Measurements from ENCODE around the gene SLIT3.

SLIT3 gene

GRCh38 chr5:168936511-168936910 is 364.4 kb downstream of the SLIT3 start:
- H3K4me1 ChIP-seq (ENCODE audit: control insufficient read depth, insufficient read depth, low read length) = peaks cover 4% of the 10 kb centered on the region
- H3K27me3 ChIP-seq (ENCODE audit: control insufficient read depth, insufficient read depth, low read length) = no peaks in the 10 kb centered on the region
- H3K36me3 ChIP-seq (ENCODE audit: control insufficient read depth, insufficient read depth, low read length) = no peaks in the 10 kb centered on the region

GRCh38 chr5:168935183-168935582 is 365.8 kb downstream of the SLIT3 start:
- H3K9me3 ChIP-seq (ENCODE audit: control insufficient read depth, insufficient read depth, low read length) = no peaks in the 10 kb centered on the region
- peaks cover 4% of the 10 kb centered on the region for H3K4me1 ChIP-seq (ENCODE audit: control insufficient read depth, insufficient read depth, low read length)
- no peak overlapping the region for H3K4me3 ChIP-seq (ENCODE audit: low read depth, low read length)
- H3K27me3 ChIP-seq (ENCODE audit: control insufficient read depth, insufficient read depth, low read length) = no peaks in the 10 kb centered on the region
- H3K36me3 ChIP-seq (ENCODE audit: control insufficient read depth, insufficient read depth, low read length) = no peaks in the 10 kb centered on the region
- no peak overlapping the region for H3K9ac ChIP-seq (ENCODE audit: low read depth, low read length)

More at GRCh38 chr5:168936511-168936910, 364.4 kb downstream of the SLIT3 start:
- no peaks in the 10 kb centered on the region for H3K9me3 ChIP-seq (ENCODE audit: control insufficient read depth, insufficient read depth, low read length)
- H3K9ac ChIP-seq (ENCODE audit: low read depth, low read length) = no peak overlapping the region
- H3K4me3 ChIP-seq (ENCODE audit: low read depth, low read length) = no peak overlapping the region

GRCh38 chr5:168934169-168934568 is 366.8 kb downstream of the SLIT3 start:
- H3K27me3 ChIP-seq (ENCODE audit: control insufficient read depth, insufficient read depth, low read length) = no peaks in the 10 kb centered on the region
- H3K4me1 ChIP-seq (ENCODE audit: control insufficient read depth, insufficient read depth, low read length) = peaks cover 4% of the 10 kb centered on the region
- H3K4me3 ChIP-seq (ENCODE audit: low read depth, low read length) = no peak overlapping the region
- no peak overlapping the region for H3K9ac ChIP-seq (ENCODE audit: low read depth, low read length)
- H3K36me3 ChIP-seq (ENCODE audit: control insufficient read depth, insufficient read depth, low read length) = no peaks in the 10 kb centered on the region
- H3K9me3 ChIP-seq (ENCODE audit: control insufficient read depth, insufficient read depth, low read length) = no peaks in the 10 kb centered on the region

- H3K9ac ChIP-seq (ENCODE audit: low read depth, low read length) = no peak overlapping the region
- H3K27me3 ChIP-seq (ENCODE audit: control insufficient read depth, insufficient read depth, low read length) = no peaks in the 10 kb centered on the region
- no peaks in the 10 kb centered on the region for H3K9me3 ChIP-seq (ENCODE audit: control insufficient read depth, insufficient read depth, low read length)
- H3K4me3 ChIP-seq (ENCODE audit: low read depth, low read length) = no peak overlapping the region
- H3K36me3 ChIP-seq (ENCODE audit: control insufficient read depth, insufficient read depth, low read length) = no peaks in the 10 kb centered on the region
- H3K4me1 ChIP-seq (ENCODE audit: control insufficient read depth, insufficient read depth, low read length) = peaks cover 4% of the 10 kb centered on the region
These were observed 368.3 kb downstream of the SLIT3 start for GRCh38 chr5:168932400-168933189.

GRCh38 chr5:168931638-168932345 is 369.1 kb downstream of the SLIT3 start:
- H3K27me3 ChIP-seq (ENCODE audit: control insufficient read depth, insufficient read depth, low read length) = no peaks in the 10 kb centered on the region
- H3K9ac ChIP-seq (ENCODE audit: low read depth, low read length) = no peak overlapping the region
- H3K36me3 ChIP-seq (ENCODE audit: control insufficient read depth, insufficient read depth, low read length) = no peaks in the 10 kb centered on the region
- no peak overlapping the region for H3K4me3 ChIP-seq (ENCODE audit: low read depth, low read length)
- peaks cover 4% of the 10 kb centered on the region for H3K4me1 ChIP-seq (ENCODE audit: control insufficient read depth, insufficient read depth, low read length)
- H3K9me3 ChIP-seq (ENCODE audit: control insufficient read depth, insufficient read depth, low read length) = no peaks in the 10 kb centered on the region

GRCh38 chr5:168929656-168930055 is 371.3 kb downstream of the SLIT3 start:
- Histone ChIP-seq H3K4me3 (ENCODE audit: low read depth, low read length) (no peak overlapping the region), H3K9me3 (ENCODE audit: control insufficient read depth, insufficient read depth, low read length) (no peaks in the 10 kb centered on the region), H3K4me1 (ENCODE audit: control insufficient read depth, insufficient read depth, low read length) (peaks cover 4% of the 10 kb centered on the region), H3K9ac (ENCODE audit: low read depth, low read length) (no peak overlapping the region), H3K36me3 (ENCODE audit: control insufficient read depth, insufficient read depth, low read length) (no peaks in the 10 kb centered on the region), H3K27me3 (ENCODE audit: control insufficient read depth, insufficient read depth, low read length) (no peaks in the 10 kb centered on the region)

DNA sequence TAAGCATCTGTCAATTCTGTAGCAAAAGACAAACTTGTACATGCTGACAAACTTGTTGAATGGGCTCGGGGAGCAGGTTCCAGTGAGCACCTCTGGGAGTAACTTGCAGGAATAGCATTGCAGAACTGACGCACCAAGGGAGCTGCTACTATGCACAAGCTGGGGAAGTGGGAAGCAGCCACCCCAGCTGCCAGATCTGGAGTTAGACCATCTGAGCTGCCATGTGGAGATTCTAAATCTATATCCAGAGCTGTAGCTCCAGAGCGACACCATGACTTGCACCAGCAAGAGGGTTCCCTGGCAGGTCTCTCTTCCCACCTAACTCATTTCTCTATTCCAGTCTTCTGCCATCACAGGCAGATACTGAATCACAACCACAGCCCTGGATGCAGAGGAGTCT is 375.8 kb downstream of the SLIT3 start:
- Histone ChIP-seq H3K27me3 (ENCODE audit: control insufficient read depth, insufficient read depth, low read length) (no peaks in the 10 kb centered on the region), H3K9me3 (ENCODE audit: control insufficient read depth, insufficient read depth, low read length) (no peaks in the 10 kb centered on the region), H3K36me3 (ENCODE audit: control insufficient read depth, insufficient read depth, low read length) (no peaks in the 10 kb centered on the region), H3K9ac (ENCODE audit: low read depth, low read length) (no peak overlapping the region), H3K4me3 (ENCODE audit: low read depth, low read length) (no peak overlapping the region), H3K4me1 (ENCODE audit: control insufficient read depth, insufficient read depth, low read length) (peaks cover 4% of the 10 kb centered on the region)

DNA sequence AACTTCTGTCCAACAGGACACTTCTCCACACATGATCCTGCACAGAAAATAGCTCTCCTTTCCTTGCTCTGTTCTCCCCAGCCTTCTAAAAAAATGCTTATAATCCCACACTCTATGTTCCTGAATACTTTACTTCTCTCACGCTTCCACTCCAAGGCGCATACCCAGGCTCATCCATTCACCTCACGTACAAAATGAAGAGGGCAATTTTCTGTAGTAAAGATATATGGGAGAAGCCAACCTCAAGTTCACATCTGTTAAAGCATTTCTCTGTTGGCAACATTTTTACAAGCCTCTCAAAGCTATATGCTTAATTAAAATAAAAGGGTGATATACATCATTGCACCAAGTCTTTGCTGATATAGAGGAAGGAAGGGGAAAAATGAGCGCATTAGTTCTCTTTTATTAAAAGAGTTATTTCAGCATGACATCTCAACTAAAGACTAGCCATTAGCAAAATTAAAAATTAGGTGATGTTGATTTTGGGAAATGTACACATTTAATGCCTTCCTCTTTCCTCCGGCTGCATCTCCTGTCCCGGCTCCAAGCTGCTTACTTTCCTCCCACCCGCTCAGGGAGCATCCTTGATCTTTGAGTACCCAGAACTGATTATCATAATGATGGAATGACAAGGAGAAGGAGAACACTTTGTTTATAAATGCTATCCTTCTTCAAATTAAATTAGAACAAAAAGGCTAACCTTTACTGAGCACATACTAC is 379.6 kb downstream of the SLIT3 start:
- Histone ChIP-seq H3K36me3 (ENCODE audit: control insufficient read depth, insufficient read depth, low read length) (no peaks in the 10 kb centered on the region), H3K27me3 (ENCODE audit: control insufficient read depth, insufficient read depth, low read length) (no peaks in the 10 kb centered on the region), H3K9ac (ENCODE audit: low read depth, low read length) (no peak overlapping the region), H3K9me3 (ENCODE audit: control insufficient read depth, insufficient read depth, low read length) (no peaks in the 10 kb centered on the region), H3K4me3 (ENCODE audit: low read depth, low read length) (no peak overlapping the region), H3K4me1 (ENCODE audit: control insufficient read depth, insufficient read depth, low read length) (peaks cover 4% of the 10 kb centered on the region)

GRCh38 chr5:168920019-168920810 is 380.7 kb downstream of the SLIT3 start:
- H3K9me3 ChIP-seq (ENCODE audit: control insufficient read depth, insufficient read depth, low read length) = no peaks in the 10 kb centered on the region
- H3K27me3 ChIP-seq (ENCODE audit: control insufficient read depth, insufficient read depth, low read length) = no peaks in the 10 kb centered on the region
- peaks cover 4% of the 10 kb centered on the region for H3K4me1 ChIP-seq (ENCODE audit: control insufficient read depth, insufficient read depth, low read length)
- H3K4me3 ChIP-seq (ENCODE audit: low read depth, low read length) = no peak overlapping the region
- H3K9ac ChIP-seq (ENCODE audit: low read depth, low read length) = no peak overlapping the region
- H3K36me3 ChIP-seq (ENCODE audit: control insufficient read depth, insufficient read depth, low read length) = no peaks in the 10 kb centered on the region

DNA sequence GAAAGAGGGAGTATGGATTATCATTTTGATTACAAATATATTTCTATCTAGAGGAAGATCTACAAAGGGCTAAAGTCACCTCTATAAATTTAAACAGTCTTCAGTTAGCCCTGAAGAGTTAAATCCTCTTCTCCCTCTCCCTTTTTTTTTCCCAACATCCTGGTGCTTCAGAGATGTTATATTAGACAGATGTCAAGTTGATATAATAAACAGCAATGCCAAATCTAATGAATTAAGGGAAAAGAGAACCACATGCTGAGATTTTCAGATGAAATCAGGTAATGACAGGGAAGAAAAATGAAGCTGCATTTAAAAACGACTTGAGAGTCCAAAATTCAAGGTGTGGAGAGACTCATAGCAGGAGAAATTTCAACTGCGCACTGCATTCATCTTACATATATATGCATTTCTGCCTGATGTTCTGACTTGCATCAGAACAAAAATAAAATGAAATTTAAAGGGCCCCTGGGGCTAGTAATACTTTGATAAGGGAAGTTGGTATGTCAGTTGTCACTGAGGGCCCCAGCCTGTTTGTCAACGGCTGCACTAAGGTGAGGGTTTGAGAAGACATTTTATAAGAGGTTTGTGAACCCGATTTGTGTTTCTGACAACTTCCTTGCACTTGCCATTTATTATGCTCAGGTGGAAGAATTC is 382.9 kb downstream of the SLIT3 start:
- no peaks in the 10 kb centered on the region for H3K9me3 ChIP-seq (ENCODE audit: control insufficient read depth, insufficient read depth, low read length)
- no peak overlapping the region for H3K4me3 ChIP-seq (ENCODE audit: low read depth, low read length)
- H3K36me3 ChIP-seq (ENCODE audit: control insufficient read depth, insufficient read depth, low read length) = no peaks in the 10 kb centered on the region
- H3K4me1 ChIP-seq (ENCODE audit: control insufficient read depth, insufficient read depth, low read length) = peaks cover 4% of the 10 kb centered on the region
- no peak overlapping the region for H3K9ac ChIP-seq (ENCODE audit: low read depth, low read length)
- no peaks in the 10 kb centered on the region for H3K27me3 ChIP-seq (ENCODE audit: control insufficient read depth, insufficient read depth, low read length)

DNA sequence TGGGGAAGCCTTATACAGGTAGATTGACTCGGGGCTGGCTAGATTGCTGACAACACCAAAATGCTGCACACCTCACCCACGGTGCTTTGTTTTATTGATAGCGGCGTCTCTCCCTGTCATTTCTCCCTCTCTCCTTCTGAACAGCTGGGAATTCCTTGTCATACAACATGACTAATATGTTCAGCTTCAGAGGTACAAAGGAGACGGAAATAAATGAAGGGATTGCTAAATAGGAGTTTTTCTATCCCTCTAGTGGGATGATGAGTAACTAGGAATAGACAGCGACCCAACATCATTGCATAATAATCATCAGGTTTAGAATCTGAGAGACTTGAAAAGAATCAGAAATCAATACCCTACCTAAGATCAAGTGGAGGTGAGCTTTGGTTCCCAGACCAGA is 384.1 kb downstream of the SLIT3 start:
- H3K27me3 ChIP-seq (ENCODE audit: control insufficient read depth, insufficient read depth, low read length) = no peaks in the 10 kb centered on the region

More for the DNA sequence above, 384.1 kb downstream of the SLIT3 start:
- Histone ChIP-seq H3K4me3 (ENCODE audit: low read depth, low read length) (no peak overlapping the region), H3K9ac (ENCODE audit: low read depth, low read length) (no peak overlapping the region), H3K9me3 (ENCODE audit: control insufficient read depth, insufficient read depth, low read length) (no peaks in the 10 kb centered on the region), H3K4me1 (ENCODE audit: control insufficient read depth, insufficient read depth, low read length) (peaks cover 4% of the 10 kb centered on the region), H3K36me3 (ENCODE audit: control insufficient read depth, insufficient read depth, low read length) (no peaks in the 10 kb centered on the region)
